ENCODE results near the gene CAPN9.
"Not testable (repeated sequence)": the region's sequence is repeated elsewhere in the genome, so short reads cannot be mapped to it uniquely, and the experiment has no call there.

Gene CAPN9

GRCh38 chr1:230709619-230710542, 37.3 kb upstream of the CAPN9 start:
- DNase-seq (ENCODE audit: low read depth) = no peak

DNA sequence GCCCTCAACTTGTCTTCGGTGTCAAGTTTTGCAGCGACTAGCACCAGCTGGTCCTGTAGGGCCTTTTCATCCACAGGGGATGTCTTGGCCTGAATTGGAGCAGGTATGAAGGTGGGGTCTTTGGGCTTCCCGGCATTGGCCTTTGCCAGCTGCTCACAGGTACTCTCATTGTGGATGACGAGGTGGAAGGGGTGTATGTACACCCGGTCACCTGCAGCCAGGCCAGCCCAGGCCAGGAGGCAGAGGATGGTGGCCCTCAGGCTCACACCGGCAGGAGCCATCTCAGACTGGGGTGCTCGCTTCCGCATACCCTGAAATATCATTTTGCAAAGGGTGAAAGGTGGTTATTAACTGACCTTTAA, 36.7 kb upstream of the CAPN9 start:
- no peak for DNase-seq (ENCODE audit: low read depth)

- DNase-seq (ENCODE audit: low read depth) = no peak
Observed at GRCh38 chr1:230711245-230711644, 35.9 kb upstream of the CAPN9 start.

GRCh38 chr1:230712470-230712942, 34.7 kb upstream of the CAPN9 start:
- no peak for DNase-seq (ENCODE audit: low read depth)

DNA sequence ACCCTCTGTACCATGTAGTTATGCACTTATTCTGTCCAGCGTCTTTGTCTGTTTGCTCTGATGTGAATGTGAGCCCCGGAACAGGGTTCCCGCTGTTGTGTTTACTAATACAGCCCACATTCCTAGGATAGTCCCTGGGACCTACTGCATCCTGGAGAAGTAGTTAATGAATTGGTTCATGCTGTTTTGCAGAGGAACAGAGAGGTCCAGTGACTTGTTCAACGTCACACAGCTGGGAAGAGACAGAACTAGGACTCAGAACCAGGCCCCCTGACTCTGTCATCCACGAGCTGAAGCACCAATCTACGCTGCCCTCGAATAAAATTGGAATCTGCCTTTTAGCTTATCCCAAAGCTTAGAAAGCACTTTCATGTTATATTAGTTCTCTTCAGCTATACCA, 34.0 kb upstream of the CAPN9 start:
- DNase-seq (ENCODE audit: low read depth) = no peak

DNA sequence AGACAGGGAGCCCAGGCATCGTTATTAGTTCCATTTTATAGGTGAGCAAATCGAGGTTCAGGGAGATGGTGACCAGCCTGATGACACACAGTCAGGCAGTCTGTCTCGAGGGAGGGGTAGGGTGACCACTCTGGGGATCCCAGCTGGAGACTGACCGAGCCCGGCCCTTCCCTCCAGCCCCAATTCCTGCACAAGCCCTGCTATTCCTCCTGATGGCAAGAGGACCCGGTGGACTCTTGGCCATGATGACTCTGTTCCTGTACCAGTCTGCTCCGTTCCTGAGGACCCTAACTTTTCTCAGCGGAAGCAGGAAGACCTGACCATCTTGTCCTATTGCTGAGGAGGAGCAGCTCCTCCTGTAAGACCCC, 33.7 kb upstream of the CAPN9 start:
- DNase-seq (ENCODE audit: low read depth) = no peak

- DNase-seq (ENCODE audit: low read depth) = peak; percentile 54
Observed at GRCh38 chr1:230713915-230714764, 33.0 kb upstream of the CAPN9 start, which contains the start of gene AGT. TSS of gene AGT (minus strand) at chr1:230714122. CDS start at chr1:230710823, 3,299 bp downstream.

DNA sequence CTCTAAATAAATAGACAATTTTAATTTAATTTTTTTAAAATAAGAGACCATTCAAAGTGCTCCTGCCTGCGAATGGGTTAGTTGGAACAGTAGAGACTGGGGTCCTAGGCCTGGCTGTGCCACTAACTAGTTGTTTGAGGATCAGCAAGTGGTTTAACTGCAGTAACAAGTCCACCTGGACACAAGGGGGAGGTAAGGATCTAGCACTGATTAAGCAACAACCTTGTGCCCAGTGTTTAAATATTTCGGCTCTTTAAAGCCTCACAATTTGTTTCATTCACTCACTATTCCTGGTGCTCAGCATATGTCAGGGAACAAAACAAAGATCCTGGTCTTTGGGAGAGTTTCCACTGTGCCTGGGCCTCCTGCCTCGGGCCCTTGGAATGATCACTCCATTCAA, 31.7 kb upstream of the CAPN9 start:
- DNase-seq (ENCODE audit: low read depth) = no peak

DNA sequence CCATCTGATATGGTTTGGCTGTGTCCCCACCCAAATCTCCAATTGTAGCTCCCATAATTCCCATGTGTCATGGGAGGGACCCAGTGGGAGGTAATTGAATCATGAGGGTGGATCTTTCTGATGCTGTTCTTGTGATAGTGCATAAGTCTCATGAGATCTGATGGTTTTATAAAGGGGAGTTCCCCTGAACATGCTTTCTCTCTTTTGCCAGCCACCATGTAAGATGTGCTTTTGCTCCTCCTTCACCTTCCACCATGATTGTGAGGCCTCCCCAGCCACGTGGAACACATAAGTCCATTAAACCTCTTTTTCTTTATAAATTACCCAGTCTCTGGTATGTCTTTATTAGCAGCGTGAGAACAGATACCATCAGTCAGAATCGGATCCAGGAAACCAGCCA, 30.7 kb upstream of the CAPN9 start:
- DNase-seq (ENCODE audit: low read depth) = not testable (repeated sequence)

DNA sequence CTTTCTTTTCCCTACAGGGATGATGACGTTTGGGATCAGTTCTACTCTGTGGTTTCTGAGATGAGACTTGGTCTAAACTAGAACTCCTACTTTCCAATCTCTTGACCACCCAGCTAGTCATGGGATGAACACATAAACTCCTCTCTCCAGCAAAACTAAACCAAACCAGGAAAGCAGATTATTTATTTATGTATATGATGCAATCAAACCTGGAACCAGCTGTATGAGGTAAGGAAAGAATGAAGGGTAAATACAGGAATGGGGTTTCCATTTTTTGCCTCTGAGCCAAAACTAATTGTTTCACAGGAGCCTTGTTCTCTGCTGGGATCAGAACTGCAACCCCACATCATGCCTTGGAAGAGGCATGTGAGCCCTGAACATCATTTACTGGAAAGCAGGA, 29.9 kb upstream of the CAPN9 start:
- no peak for DNase-seq (ENCODE audit: low read depth)

- not testable (repeated sequence) for DNase-seq (ENCODE audit: low read depth)
Observed at GRCh38 chr1:230721849-230722522, 25.2 kb upstream of the CAPN9 start.

- DNase-seq (ENCODE audit: low read depth) = no peak
Observed at GRCh38 chr1:230725256-230726012, 21.8 kb upstream of the CAPN9 start.

- no peak for DNase-seq (ENCODE audit: low read depth)
Observed at GRCh38 chr1:230728710-230729392, 18.3 kb upstream of the CAPN9 start.

DNA sequence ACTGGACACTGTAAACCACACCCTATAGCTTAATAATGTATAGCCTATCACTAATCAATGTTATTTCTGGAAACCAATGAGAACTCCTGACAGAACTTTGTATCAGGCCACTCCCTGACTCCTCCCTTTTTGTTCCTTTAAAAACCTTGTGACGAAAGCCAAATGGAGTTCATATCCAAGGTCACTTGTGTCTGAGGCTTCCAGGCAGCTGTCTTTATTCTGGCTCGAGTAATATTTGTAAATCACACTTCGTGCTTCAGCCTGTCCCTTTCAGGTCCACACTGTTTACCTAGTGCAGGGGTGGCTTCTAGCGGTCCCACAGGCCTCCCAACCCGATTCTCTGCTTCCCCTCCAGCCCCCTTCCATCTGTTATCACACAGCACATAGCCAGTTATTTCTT, 16.2 kb upstream of the CAPN9 start:
- DNase-seq (ENCODE audit: low read depth) = no peak

DNA sequence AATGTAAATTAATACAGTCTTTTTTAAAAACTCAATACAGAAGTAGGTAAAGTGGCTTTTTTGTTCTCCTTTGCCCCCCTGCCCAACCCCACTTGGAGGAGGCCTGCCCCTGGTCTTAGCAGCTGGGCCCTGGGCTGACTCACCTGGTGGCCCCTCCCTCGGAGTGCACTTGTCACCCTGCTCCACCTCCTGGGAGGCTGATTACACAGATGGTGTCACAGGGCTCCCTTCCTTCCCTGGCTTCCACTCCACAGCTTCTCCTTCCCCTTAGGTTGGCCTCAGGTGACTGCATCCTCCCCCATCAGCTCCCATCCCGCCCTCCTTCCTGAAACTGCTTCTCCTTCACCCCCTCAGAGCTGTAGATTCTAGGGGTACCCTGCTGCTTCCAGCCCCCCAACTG, 11.7 kb upstream of the CAPN9 start:
- DNase-seq (ENCODE audit: low read depth) = no peak

GRCh38 chr1:230737622-230738262, 9.4 kb upstream of the CAPN9 start:
- DNase-seq (ENCODE audit: low read depth) = no peak

GRCh38 chr1:230739564-230740290, 7.5 kb upstream of the CAPN9 start:
- no peak for DNase-seq (ENCODE audit: low read depth)

GRCh38 chr1:230743899-230744298, 3.3 kb upstream of the CAPN9 start:
- DNase-seq (ENCODE audit: low read depth) = no peak

DNA sequence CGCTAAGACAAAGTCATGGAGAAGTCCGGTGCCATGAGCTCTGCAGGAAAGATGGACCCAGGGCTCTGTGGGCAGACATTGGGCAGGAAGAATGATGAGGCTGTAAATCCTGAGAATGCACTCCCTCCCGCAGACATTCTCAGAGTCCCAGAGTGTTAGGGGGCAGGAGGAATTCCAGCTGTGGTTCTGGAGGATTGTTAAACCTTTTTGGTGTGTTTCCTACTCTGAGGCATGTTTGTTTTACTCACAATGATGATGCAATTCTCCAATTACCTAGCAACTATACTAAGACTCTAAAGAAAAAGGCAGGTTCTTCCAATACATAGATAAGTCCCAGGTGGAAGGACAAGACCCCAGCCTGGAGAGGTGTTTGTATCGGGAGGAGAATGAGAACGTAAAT, 2.8 kb upstream of the CAPN9 start:
- DNase-seq (ENCODE audit: low read depth) = no peak

GRCh38 chr1:230745071-230745470, 2.1 kb upstream of the CAPN9 start:
- no peak for DNase-seq (ENCODE audit: low read depth)

Data from ELR (cell line).